AG04449 (cell line): ENCODE results near the gene RPS3.
"Not testable (repeated sequence)": the region's sequence is repeated elsewhere in the genome, so short reads cannot be mapped to it uniquely, and the experiment has no call there.

ENCODE experiments used
- CTCF ChIA-PET: fragments of 350-600 bp; formaldehyde crosslinking; extraction: SDS; loops from one replicate; lab custom pipeline; 2021; ENCODE audit warnings: antibody characterized with exemption; lab: Yijun Ruan, JAX
- POLR2A ChIA-PET: fragments of 400-600, 350-600 bp; formaldehyde crosslinking; extraction: SDS; loops from one replicate; lab custom pipeline; 2020; ENCODE audit warnings: antibody characterized with exemption, inconsistent platforms; lab: Yijun Ruan, JAX
- DNase-seq: peaks from one replicate; pipeline ENCODE4 v3.0.0-alpha.2; 2010; ENCODE audit warnings: low read depth, low spot score
- H3K4me3 ChIP-seq: 2 replicates; pipeline ENCODE4 v1.5.1; 2011; ENCODE audit warnings: low read depth, mild to moderate bottlenecking, control low read depth, low read length
- TF ChIP-seq, protein P1 (sequence below): IDR thresholded peaks from one replicate; pipeline ENCODE4 v1.5.1; 2011; ENCODE audit warnings: mild to moderate bottlenecking, moderate library complexity, low read length, control low read depth, inconsistent platforms; ENCODE audit not compliant: insufficient read depth; ENCODE audit errors: missing control alignments

Gene RPS3

DNA sequence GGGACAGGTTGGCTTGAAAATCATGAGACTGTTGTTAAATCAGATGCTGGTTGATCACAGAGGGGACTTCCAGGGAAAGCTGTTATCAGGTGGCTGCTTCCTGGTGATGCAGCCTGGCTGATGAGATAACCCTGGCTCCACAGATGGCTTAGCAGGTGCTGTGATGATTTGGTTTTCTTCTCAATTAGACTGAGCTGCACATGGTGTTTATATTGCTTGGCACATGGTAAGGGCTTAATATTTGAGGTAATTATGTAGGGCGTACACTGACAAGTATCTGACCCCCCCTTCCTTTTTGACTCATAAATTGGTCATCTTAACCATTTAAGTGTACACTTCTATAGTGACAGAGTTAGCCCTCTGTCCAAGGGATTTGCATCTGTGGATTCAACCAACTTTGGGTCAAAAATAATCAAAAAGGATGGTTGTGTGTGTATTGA is 7.0 kb downstream of the RPS3 start:
- no peak overlapping the region for H3K4me3 ChIP-seq
- ChIA-PET CTCF (interaction anchor here (1.1 to 7.1 kb wide), 5 partner anchors 12 to 130 kb away, joined by 3 to 122 read pairs (median 5); partner anchors contain the start of gene GDPD5), POLR2A (no interaction called here)
- TF ChIP-seq, protein P1, sequence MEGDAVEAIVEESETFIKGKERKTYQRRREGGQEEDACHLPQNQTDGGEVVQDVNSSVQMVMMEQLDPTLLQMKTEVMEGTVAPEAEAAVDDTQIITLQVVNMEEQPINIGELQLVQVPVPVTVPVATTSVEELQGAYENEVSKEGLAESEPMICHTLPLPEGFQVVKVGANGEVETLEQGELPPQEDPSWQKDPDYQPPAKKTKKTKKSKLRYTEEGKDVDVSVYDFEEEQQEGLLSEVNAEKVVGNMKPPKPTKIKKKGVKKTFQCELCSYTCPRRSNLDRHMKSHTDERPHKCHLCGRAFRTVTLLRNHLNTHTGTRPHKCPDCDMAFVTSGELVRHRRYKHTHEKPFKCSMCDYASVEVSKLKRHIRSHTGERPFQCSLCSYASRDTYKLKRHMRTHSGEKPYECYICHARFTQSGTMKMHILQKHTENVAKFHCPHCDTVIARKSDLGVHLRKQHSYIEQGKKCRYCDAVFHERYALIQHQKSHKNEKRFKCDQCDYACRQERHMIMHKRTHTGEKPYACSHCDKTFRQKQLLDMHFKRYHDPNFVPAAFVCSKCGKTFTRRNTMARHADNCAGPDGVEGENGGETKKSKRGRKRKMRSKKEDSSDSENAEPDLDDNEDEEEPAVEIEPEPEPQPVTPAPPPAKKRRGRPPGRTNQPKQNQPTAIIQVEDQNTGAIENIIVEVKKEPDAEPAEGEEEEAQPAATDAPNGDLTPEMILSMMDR, result no peak
- DNase-seq, result no peak

DNA sequence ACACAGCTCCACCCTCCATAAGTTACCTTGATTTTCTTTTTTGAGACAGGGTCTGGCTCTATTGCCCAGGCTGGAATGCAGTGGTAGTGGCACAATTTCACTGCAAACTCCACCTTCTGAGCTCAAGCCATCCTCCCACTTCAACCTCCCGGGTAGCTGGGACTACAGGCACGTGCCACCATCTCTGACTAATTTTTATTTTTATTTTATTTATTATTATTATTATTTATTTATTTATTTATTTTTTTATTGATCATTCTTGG is 9.6 kb downstream of the RPS3 start:
- DNase-seq, result no peak
- CTCF ChIA-PET, result interaction anchor here (1.3 to 7.1 kb wide), 16 partner anchors 9 to 150 kb away, joined by 3 to 122 read pairs (median 7); partner anchors contain the start of genes GDPD5, KLHL35 and RPS3
- POLR2A ChIA-PET, result interaction anchor here (0.7 kb wide), 1 partner anchor 967 kb away, joined by 3 read pairs; no protein-coding TSS in a partner anchor
- no peak overlapping the region for H3K4me3 ChIP-seq
- TF ChIP-seq, protein P1, result no peak

DNA sequence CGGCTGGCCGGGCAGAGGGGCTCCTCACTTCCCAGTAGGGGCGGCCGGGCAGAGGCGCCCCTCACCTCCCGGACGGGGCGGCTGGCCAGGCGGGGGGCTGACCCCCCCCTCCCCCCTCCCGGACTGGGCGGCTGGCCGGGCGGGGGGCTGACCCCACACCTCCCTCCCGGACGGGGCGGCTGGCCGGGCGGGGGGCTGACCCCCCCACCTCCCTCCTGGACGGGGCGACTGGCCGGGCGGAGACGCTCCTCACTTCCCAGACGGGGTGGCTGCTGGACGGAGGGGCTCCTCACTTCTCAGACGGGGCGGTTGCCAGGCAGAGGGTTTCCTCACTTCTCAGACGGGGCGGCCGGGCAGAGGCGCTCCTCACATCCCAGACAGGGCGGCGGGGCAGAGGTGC is 10.7 kb downstream of the RPS3 start:
- H3K4me3 ChIP-seq, DNase-seq, CTCF ChIA-PET, POLR2A ChIA-PET: not testable (repeated sequence)

DNA sequence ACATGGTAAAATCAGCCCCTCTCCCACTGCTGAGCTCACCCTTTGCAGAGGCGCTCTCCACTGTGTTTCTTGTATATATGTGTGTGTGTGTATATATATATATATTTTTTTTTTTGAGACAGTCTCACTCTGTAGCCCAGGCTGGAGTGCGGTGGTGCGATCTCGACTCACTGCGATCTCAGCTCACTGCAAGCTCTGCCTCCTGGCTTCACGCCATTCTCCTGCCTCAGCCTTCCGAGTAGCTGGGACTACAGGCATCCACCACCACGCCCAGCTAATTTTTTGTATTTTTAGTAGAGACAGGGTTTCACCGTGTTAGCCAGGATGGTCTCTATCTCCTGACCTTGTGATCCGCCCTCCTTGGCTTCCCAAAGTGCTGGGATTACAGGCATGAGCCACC is 13.8 kb downstream of the RPS3 start:
- DNase-seq, H3K4me3 ChIP-seq: not testable (repeated sequence)
- POLR2A ChIA-PET, result interaction anchor here (1.0 kb wide), 1 partner anchor 13 kb away, joined by 3 read pairs; no protein-coding TSS in a partner anchor
- CTCF ChIA-PET, result interaction anchor here (0.8 to 6.7 kb wide), 6 partner anchors 13 to 134 kb away, joined by 3 to 42 read pairs (median 6); no protein-coding TSS in a partner anchor

DNA sequence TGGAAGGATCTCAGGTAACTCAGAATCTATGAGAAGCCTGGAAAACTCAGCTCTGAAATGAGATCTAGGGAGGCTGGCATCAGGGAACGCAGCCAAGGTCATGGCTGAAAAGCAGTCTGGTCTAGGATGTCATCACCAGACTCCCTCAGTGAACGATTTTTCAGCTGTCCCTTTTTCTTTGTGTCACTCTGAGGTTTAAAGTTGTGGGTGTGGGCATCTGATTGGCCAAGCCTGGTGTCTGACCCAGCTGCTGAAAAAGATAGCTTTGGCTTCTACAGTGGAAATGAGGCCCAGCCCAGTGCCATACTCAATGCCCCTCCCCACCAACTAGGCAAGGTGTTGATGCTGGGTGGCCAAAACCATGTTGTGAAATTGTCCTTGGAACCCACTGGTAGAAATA is 14.5 kb downstream of the RPS3 start:
- TF ChIP-seq, protein P1, result no peak
- ChIA-PET POLR2A (interaction anchor here (1.0 kb wide), 1 partner anchor 13 kb away, joined by 3 read pairs; no protein-coding TSS in a partner anchor), CTCF (interaction anchor here (1.0 to 6.7 kb wide), 5 partner anchors 16 to 133 kb away, joined by 4 to 42 read pairs (median 9); no protein-coding TSS in a partner anchor)
- DNase-seq, result no peak
- H3K4me3 ChIP-seq, result no peak overlapping the region

DNA sequence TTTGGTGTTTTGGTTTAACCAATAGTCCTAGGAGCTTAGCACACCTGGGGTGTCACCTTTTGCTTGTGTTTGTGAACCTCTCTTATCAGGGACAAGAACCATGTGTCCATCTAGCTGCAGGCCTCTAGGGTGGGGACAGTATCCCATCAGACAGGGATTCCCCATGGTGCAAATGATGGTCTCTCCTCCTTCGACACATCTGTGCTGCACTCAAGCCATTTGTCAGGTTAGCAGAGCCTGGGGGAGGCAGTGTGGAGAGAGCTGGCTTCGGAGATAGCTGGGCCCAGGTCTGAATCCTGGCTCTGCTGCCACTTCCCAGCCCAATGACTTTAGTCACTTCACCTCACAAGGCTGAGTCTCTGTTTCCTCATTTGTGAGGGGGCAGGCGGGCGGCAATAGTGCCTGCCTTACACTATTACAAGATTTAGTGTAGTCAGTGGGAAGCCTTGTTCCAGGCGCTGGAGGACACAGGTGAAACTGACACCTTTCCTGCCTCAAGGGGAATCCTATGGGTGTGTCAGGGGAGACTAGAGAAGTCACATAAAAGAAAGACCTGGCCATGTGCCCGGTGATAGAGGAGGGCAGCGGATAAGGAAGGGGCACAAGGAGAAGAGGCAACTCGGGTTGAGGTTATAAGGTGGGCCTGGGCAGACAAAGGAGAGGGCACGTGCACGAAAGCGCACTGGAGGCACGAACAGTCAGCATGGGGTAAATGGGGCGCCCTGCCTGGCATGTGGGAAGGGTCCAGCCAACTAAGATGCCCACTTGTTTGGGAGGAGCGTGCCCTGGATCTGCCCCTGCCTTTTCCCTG is 21.1 kb downstream of the RPS3 start:
- no peak overlapping the region for H3K4me3 ChIP-seq
- ChIA-PET CTCF (interaction anchor here (0.9 to 7.3 kb wide), 5 partner anchors 9 to 126 kb away, joined by 3 to 90 read pairs (median 3); no protein-coding TSS in a partner anchor), POLR2A (no interaction called here)
- DNase-seq, result no peak
- TF ChIP-seq, protein P1, result no peak

DNA sequence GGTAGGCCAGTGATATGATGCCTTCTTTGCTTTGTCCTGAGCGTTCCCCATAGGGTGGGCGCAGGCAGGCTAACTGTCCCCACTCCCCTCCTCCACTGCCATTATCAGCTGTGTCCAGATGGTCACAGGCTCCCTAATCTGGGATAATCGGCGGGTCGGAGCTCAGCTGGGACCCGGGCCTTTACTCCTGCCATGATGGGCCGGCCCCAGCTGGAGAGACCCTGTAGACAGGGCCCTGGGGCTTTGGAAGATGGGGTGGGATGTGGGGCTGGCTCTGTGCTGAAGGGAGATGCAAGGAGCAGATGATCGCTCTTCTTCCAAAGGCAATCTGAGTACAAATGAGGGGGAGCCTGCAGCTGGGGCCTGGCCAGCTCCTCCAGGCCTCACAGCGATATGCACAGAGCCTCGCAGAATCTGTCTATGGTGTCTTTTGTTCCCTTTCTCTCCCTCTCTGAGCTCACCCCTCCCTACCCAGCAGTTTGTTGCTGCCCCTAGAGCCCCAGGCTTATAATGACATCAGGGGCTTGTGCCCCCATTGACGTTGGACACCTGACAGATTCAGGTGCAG is 21.8 kb downstream of the RPS3 start:
- no peak for DNase-seq
- ChIA-PET POLR2A (no interaction called here), CTCF (interaction anchor here (0.9 to 7.3 kb wide), 4 partner anchors 8 to 126 kb away, joined by 3 to 90 read pairs (median 6); no protein-coding TSS in a partner anchor)
- TF ChIP-seq, protein P1, result no peak
- no peak overlapping the region for H3K4me3 ChIP-seq
